HepG2 (cell line): Measurements from ENCODE around the gene CCNT2. TPM values are rescaled to one million over a fixed set of nuclear protein-coding genes. Genes with fewer than 3 reads are reported as not detected.

Source experiments
- AHR ChIP-seq: IDR thresholded peaks from 2 replicates; pipeline ENCODE4 v1.6.1; 2018; ENCODE audit warnings: missing genetic modification reagents, missing compliant biosample characterization
- CCAR2 ChIP-seq: fragments of 200-400 bp; formaldehyde crosslinking; optimal IDR thresholded peaks from 2 replicates; pipeline ENCODE3; 2018; ENCODE audit warnings: low read depth, mild to moderate bottlenecking, low read length, moderate library complexity
- HDAC1 ChIP-seq: sonication (generic); formaldehyde crosslinking; IDR thresholded peaks from 2 replicates; pipeline ENCODE4 v1.5.1; 2020; ENCODE audit warnings: mild to moderate bottlenecking, missing genetic modification reagents
- KLF15 ChIP-seq: sonication (generic); formaldehyde crosslinking; IDR thresholded peaks from 2 replicates; pipeline ENCODE4 v1.8.1; 2023; ENCODE audit warnings: borderline replicate concordance, mild to moderate bottlenecking, inconsistent platforms, missing genetic modification reagents, mixed read lengths
- REPIN1 ChIP-seq: sonication (generic); formaldehyde crosslinking; IDR thresholded peaks from 2 replicates; pipeline ENCODE4 v1.8.0; 2022; ENCODE audit warnings: missing genetic modification reagents, low read depth, mild to moderate bottlenecking, borderline replicate concordance
- SMARCC2 ChIP-seq: fragments of 450-650 bp; IDR thresholded peaks from 2 replicates; pipeline ENCODE4 v1.6.1; 2017; ENCODE audit warnings: antibody characterized with exemption, mild to moderate bottlenecking
- YEATS4 ChIP-seq: sonication (generic); formaldehyde crosslinking; IDR thresholded peaks from 2 replicates; pipeline ENCODE4 v1.4.0; 2020; ENCODE audit warnings: missing genetic modification reagents, borderline replicate concordance
- ZBTB7A ChIP-seq: sonication (generic); formaldehyde crosslinking; IDR thresholded peaks from 2 replicates; pipeline ENCODE4 v1.8.0; 2022; ENCODE audit warnings: mild to moderate bottlenecking, missing genetic modification reagents
- ZFP37 ChIP-seq: sonication (generic); formaldehyde crosslinking; IDR thresholded peaks from 2 replicates; pipeline ENCODE4 v1.4.0; 2020; ENCODE audit warnings: missing genetic modification reagents, borderline replicate concordance
- ZIK1 ChIP-seq: sonication (generic); formaldehyde crosslinking; IDR thresholded peaks from 2 replicates; pipeline ENCODE4 v1.5.0; 2020; ENCODE audit warnings: mild to moderate bottlenecking, low read depth, missing genetic modification reagents, borderline replicate concordance
- ZNF121 ChIP-seq: sonication (generic); formaldehyde crosslinking; IDR thresholded peaks from 2 replicates; pipeline ENCODE4 v1.5.0; 2020; ENCODE audit warnings: mild to moderate bottlenecking, missing genetic modification reagents
- ZNF432 ChIP-seq: sonication (generic); formaldehyde crosslinking; IDR thresholded peaks from 2 replicates; pipeline ENCODE4 v1.5.0; 2020; ENCODE audit warnings: missing genetic modification reagents, mild to moderate bottlenecking, borderline replicate concordance
- ZNF564 ChIP-seq: sonication (generic); formaldehyde crosslinking; IDR thresholded peaks from 2 replicates; pipeline ENCODE4 v1.8.1; 2023; ENCODE audit warnings: mild to moderate bottlenecking, missing genetic modification reagents
- ZNF747 ChIP-seq: sonication (generic); formaldehyde crosslinking; IDR thresholded peaks from 2 replicates; pipeline ENCODE4 v1.8.1; 2023; ENCODE audit warnings: missing genetic modification reagents, mild to moderate bottlenecking, borderline replicate concordance
- ZNF766 ChIP-seq: sonication (generic); formaldehyde crosslinking; IDR thresholded peaks from 2 replicates; pipeline ENCODE4 v1.5.0; 2020; ENCODE audit warnings: missing genetic modification reagents, borderline replicate concordance
- ZNF768 ChIP-seq: sonication (generic); formaldehyde crosslinking; IDR thresholded peaks from 2 replicates; pipeline ENCODE4 v1.4.0; 2020; ENCODE audit warnings: missing genetic modification reagents
- polyA plus RNA-seq, 8 experiments: library from polyadenylated mRNA; depleted of rRNA in 3 of 8; stranded (reverse) in 7 of 8; unstranded in 1 of 8; fragments of >200 nt; fragmentation: Illumina TruSeq in 4 of 8; extraction: Trizol in 4 of 8; gene quantifications; 2 replicates each; pipeline versions ENCODE4 v1.2.1 to v1.2.3, GENCODE V29; 2011 to 2016; ENCODE audit warnings: low read depth in 4 of 8, missing spikeins in 1 of 8, mixed read lengths in 1 of 8; ENCODE audit not compliant: insufficient read depth in 1 of 8
- total RNA-seq, 5 experiments: library from RNA; depleted of rRNA; stranded (reverse); fragments of >200 nt; fragmentation: Illumina TruSeq; extraction: Trizol; gene quantifications; 2 replicates each; pipeline ENCODE4 v1.2.3, GENCODE V29; 2016; ENCODE audit warnings: low read depth in 1 of 5
- TF ChIP-seq, protein P1 (sequence below): sonication (generic); formaldehyde crosslinking; IDR thresholded peaks from 2 replicates; pipeline ENCODE4 v1.9.0; 2021; ENCODE audit warnings: missing genetic modification reagents, mild to moderate bottlenecking, borderline replicate concordance
- TF ChIP-seq, protein P2 (sequence below): sonication (generic); formaldehyde crosslinking; IDR thresholded peaks from 2 replicates; pipeline ENCODE4 v1.5.0; 2020; ENCODE audit warnings: missing genetic modification reagents, mild to moderate bottlenecking, borderline replicate concordance
- TF ChIP-seq, protein P3 (sequence below), 2 experiments: sonication (generic) in 1 of 2; formaldehyde crosslinking in 1 of 2; IDR thresholded peaks; 2 replicates each; pipeline versions ENCODE4 v1.5.1 to v1.6.1; 2011 to 2020; ENCODE audit warnings: borderline replicate concordance in 1 of 2, low read depth in 1 of 2, low read length in 1 of 2, mild to moderate bottlenecking in 1 of 2, missing genetic modification reagents in 1 of 2, moderate library complexity in 1 of 2
- TF ChIP-seq, protein P4 (sequence below): sonication (generic); formaldehyde crosslinking; IDR thresholded peaks from 2 replicates; pipeline ENCODE4 v1.8.0; 2022; ENCODE audit warnings: missing genetic modification reagents, low read depth, mild to moderate bottlenecking, borderline replicate concordance
- TF ChIP-seq, protein P5 (sequence below): sonication (generic); formaldehyde crosslinking; IDR thresholded peaks from 2 replicates; pipeline ENCODE4 v1.9.0; 2022; ENCODE audit warnings: missing genetic modification reagents, mild to moderate bottlenecking, borderline replicate concordance

The CCNT2 gene
- total and polyA plus RNA-seq, 2 of the 13 experiments (the other 11 are each of a cell fraction or from before 2014, with no cell fraction given), result 22.1 to 34.4 TPM

DNA sequence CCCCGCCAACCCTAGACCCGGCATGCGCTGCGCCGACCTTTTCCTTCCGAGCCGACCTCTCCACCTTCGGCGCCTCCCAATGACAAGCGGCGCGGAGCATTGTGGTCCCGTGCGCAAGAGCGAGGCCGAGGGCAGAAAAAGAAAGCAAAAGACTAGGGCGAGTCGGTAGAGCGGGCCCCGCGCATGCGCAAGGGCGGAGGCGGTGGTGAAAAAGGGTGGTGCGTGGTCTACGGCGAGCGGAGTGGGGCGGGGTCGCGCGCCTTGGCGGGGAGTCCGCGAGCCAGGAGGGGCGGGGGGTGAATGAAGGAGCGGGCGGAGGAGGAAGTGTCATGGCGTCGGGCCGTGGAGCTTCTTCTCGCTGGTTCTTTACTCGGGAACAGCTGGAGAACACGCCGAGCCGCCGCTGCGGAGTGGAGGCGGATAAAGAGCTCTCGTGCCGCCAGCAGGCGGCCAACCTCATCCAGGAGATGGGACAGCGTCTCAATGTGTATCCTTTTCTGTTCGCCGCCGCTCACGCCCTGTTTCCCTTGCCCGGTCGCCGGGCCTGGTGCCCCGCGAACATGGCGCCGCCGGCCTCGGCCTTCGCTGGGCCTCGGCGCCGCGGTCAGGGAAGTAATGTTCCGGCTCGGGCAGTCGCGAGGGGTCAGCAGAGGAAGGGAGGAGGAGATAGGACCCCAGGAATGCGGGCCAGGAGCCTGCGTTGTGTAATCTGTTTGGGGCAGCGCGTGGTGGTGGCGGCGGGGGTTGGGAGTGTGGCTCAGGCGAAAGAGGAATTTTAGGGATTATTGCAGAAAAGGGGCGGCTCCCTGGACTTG is at the start of gene CCNT2 (continued):
- no peak for TF ChIP-seq ZNF432 (CRISPR knock-in tag)
- TF ChIP-seq SMARCC2, result no peak
- TF ChIP-seq, protein P1, sequence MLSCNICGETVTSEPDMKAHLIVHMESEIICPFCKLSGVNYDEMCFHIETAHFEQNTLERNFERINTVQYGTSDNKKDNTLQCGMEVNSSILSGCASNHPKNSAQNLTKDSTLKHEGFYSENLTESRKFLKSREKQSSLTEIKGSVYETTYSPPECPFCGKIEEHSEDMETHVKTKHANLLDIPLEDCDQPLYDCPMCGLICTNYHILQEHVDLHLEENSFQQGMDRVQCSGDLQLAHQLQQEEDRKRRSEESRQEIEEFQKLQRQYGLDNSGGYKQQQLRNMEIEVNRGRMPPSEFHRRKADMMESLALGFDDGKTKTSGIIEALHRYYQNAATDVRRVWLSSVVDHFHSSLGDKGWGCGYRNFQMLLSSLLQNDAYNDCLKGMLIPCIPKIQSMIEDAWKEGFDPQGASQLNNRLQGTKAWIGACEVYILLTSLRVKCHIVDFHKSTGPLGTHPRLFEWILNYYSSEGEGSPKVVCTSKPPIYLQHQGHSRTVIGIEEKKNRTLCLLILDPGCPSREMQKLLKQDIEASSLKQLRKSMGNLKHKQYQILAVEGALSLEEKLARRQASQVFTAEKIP, result no peak
- TF ChIP-seq REPIN1, result peak; percentile 87; the same call in 1 of the 2 replicates
- TF ChIP-seq ZNF766 (CRISPR knock-in tag), result no peak
- TF ChIP-seq ZNF564 (CRISPR knock-in tag), result no peak; the same call in 1 of the 2 replicates
- peak; percentile 90; the same call in 1 of the 2 replicates for TF ChIP-seq ZNF747 (CRISPR knock-in tag)
- TF ChIP-seq ZNF121 (CRISPR knock-in tag), result peak; percentile 28; the same call in 1 of the 2 replicates
- no peak for TF ChIP-seq ZBTB7A
- TF ChIP-seq KLF15 (CRISPR knock-in tag), result peak; percentile 28
- TF ChIP-seq ZNF768 (CRISPR knock-in tag), result peak; percentile 64; the same call in 1 of the 2 replicates
- peak; percentile 91 for TF ChIP-seq YEATS4 (CRISPR knock-in tag)
- no peak for TF ChIP-seq CCAR2
- TF ChIP-seq, protein P2, sequence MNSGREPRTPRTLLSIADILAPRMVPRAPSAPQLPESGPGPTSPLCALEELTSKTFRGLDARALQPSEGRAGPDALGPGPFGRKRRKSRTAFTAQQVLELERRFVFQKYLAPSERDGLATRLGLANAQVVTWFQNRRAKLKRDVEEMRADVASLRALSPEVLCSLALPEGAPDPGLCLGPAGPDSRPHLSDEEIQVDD (CRISPR knock-in tag), result 0 out of 2 replicates have a peak, but pooled peaks have one; percentile 17
- TF ChIP-seq, protein P3, sequence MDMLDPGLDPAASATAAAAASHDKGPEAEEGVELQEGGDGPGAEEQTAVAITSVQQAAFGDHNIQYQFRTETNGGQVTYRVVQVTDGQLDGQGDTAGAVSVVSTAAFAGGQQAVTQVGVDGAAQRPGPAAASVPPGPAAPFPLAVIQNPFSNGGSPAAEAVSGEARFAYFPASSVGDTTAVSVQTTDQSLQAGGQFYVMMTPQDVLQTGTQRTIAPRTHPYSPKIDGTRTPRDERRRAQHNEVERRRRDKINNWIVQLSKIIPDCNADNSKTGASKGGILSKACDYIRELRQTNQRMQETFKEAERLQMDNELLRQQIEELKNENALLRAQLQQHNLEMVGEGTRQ (IDR thresholded peaks at IDR 0.05; ENCODE audit: low read depth, low read length), result no peak
- TF ChIP-seq, protein P3 (CRISPR knock-in tag; IDR thresholded peaks at IDR 0.05; ENCODE audit: borderline replicate concordance), result 0 out of 2 replicates have a peak, but pooled peaks have one; percentile 41
- no peak; the same call in 1 of the 2 replicates for TF ChIP-seq AHR (CRISPR knock-in tag)
- TF ChIP-seq ZFP37 (CRISPR knock-in tag), result peak; percentile 86; the same call in 1 of the 2 replicates
- peak; percentile 82; the same call in 1 of the 2 replicates for TF ChIP-seq HDAC1
- peak; percentile 29; the same call in 1 of the 2 replicates for TF ChIP-seq ZIK1
- TF ChIP-seq, protein P4, sequence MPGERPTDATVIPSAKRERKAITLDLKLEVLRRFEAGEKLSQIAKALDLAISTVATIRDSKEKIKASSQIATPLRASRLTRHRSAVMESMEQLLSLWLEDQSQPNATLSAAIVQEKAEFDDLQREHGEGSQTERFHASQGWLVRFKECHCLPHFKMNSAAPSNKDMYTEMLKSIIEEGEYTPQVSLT (CRISPR knock-in tag), result no peak
- TF ChIP-seq, protein P5, sequence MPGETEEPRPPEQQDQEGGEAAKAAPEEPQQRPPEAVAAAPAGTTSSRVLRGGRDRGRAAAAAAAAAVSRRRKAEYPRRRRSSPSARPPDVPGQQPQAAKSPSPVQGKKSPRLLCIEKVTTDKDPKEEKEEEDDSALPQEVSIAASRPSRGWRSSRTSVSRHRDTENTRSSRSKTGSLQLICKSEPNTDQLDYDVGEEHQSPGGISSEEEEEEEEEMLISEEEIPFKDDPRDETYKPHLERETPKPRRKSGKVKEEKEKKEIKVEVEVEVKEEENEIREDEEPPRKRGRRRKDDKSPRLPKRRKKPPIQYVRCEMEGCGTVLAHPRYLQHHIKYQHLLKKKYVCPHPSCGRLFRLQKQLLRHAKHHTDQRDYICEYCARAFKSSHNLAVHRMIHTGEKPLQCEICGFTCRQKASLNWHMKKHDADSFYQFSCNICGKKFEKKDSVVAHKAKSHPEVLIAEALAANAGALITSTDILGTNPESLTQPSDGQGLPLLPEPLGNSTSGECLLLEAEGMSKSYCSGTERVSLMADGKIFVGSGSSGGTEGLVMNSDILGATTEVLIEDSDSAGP (CRISPR knock-in tag), result peak; percentile 75
